Endothelial cell of umbilical vein (primary cell): ENCODE data around the gene TSHZ1.

ENCODE experiments used
- CTCF ChIP-seq, 2 donors: IDR thresholded peaks; 1 replicate in 1 of 2; 2 replicates in 1 of 2; pipeline ENCODE4 v1.5.1; 2011; ENCODE audit warnings: low read length in 2 of 2, mild to moderate bottlenecking in 2 of 2, moderate library complexity in 2 of 2, control low read depth in 1 of 2, inconsistent platforms in 1 of 2, low read depth in 1 of 2; ENCODE audit not compliant: insufficient read depth in 1 of 2; ENCODE audit errors: extremely low read depth in 1 of 2
- POLR2A ChIP-seq: IDR thresholded peaks from 2 replicates; pipeline ENCODE4 v1.6.1; 2012; ENCODE audit warnings: low read depth, mild to moderate bottlenecking, control low read depth, low read length

DNA sequence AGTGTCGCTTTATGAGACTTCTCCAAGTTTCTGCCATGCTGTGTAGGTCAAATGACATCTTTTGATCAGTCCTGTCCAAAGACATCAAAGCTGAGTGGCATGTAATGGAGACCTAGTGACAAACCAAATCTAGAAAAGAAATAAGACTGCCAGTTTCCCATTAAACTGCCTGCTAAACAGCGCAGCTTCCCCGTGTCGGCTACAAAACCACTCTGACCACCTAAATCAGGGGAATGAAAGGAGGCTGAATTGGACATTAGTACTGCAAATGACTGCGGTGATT is 57.7 kb downstream of the TSHZ1 start:
- no peak for TF ChIP-seq CTCF (IDR thresholded peaks at IDR 0.05; ENCODE audit: extremely low read depth in 1 of 2, insufficient read depth in 1 of 2, low read depth in 1 of 2, low read length in 2 of 2)
- TF ChIP-seq POLR2A, result no peak
